ENCODE results near the gene SSMEM1.
"Not testable (repeated sequence)": the region's sequence is repeated elsewhere in the genome, so short reads cannot be mapped to it uniquely, and the experiment has no call there.

Gene SSMEM1

GRCh38 chr7:130180571-130181262, 26.9 kb upstream of the SSMEM1 start:
- TF ChIP-seq CTCF (conservative IDR thresholded peaks at IDR 0.05) (no peak), ZFX (IDR thresholded peaks at IDR 0.05) (no peak)
- H3K27ac ChIP-seq = no peak overlapping the region

GRCh38 chr7:130181263-130181605, 26.4 kb upstream of the SSMEM1 start:
- TF ChIP-seq CTCF (conservative IDR thresholded peaks at IDR 0.05) (no peak; the same call in 1 of the 2 replicates), ZFX (IDR thresholded peaks at IDR 0.05) (no peak)
- H3K27ac ChIP-seq = no peak overlapping the region

GRCh38 chr7:130182990-130183389, 24.7 kb upstream of the SSMEM1 start:
- no peak for TF ChIP-seq ZFX (IDR thresholded peaks at IDR 0.05)

GRCh38 chr7:130184349-130184748, 23.3 kb upstream of the SSMEM1 start:
- not testable (repeated sequence) for H3K27ac ChIP-seq

More at GRCh38 chr7:130182990-130183389, 24.7 kb upstream of the SSMEM1 start:
- H3K27ac ChIP-seq = no peak overlapping the region

GRCh38 chr7:130187360-130187759, 20.3 kb upstream of the SSMEM1 start:
- no peak overlapping the region for H3K27ac ChIP-seq

GRCh38 chr7:130189343-130189742, 18.3 kb upstream of the SSMEM1 start:
- H3K27ac ChIP-seq = no peak overlapping the region
- no peak for TF ChIP-seq CTCF (conservative IDR thresholded peaks at IDR 0.05)
- no peak for TF ChIP-seq ZFX (IDR thresholded peaks at IDR 0.05)

More at GRCh38 chr7:130187360-130187759, 20.3 kb upstream of the SSMEM1 start:
- TF ChIP-seq CTCF (conservative IDR thresholded peaks at IDR 0.05) (no peak), ZFX (IDR thresholded peaks at IDR 0.05) (no peak)

GRCh38 chr7:130191791-130192190, 15.9 kb upstream of the SSMEM1 start:
- no peak overlapping the region for H3K27ac ChIP-seq
- TF ChIP-seq CTCF (conservative IDR thresholded peaks at IDR 0.05) = no peak
- no peak for TF ChIP-seq ZFX (IDR thresholded peaks at IDR 0.05)

GRCh38 chr7:130195396-130195795, 12.3 kb upstream of the SSMEM1 start:
- TF ChIP-seq CTCF (conservative IDR thresholded peaks at IDR 0.05) (no peak), ZFX (IDR thresholded peaks at IDR 0.05) (no peak)
- no peak overlapping the region for H3K27ac ChIP-seq

Data from C4-2B (cell line).